ENCODE data around the gene UBAC1. TPM values are rescaled to one million over a fixed set of nuclear protein-coding genes. Genes with fewer than 3 reads are reported as not detected.

Gene UBAC1
- total RNA-seq, 1 donor from 2014 or later: 30.1 TPM

DNA sequence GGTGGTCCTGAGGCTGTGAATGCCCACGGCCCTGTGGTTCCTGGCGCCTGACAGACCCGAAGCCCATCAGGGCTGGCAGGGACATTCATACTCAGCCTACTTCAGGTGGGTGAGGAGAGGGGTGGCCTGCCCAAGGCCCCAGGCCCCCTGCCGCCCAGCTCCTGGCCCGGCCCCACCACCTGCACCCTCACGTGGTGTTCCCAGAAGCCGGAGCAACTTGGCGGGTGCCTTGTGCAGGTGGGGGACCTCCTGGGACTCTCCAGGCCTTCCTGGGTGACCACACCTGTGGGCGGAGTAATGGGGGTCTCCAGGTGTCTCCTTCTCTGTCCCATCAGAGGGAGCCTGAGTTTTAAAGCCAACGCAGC is 36.8 kb upstream of the UBAC1 start:
- intact Hi-C loops (cut with DNase I): no loop called here
- no peaks in the 10 kb centered on the region for H3K9me3 ChIP-seq
- ATAC-seq (no peak), DNase-seq (no peak)
- H3K4me1 ChIP-seq: peaks cover 20% of the 10 kb centered on the region
- no peaks in the 10 kb centered on the region for H3K36me3 ChIP-seq
- H3K27ac ChIP-seq: no peak overlapping the region
- no peak overlapping the region for H3K4me3 ChIP-seq
- TF ChIP-seq, protein P1, sequence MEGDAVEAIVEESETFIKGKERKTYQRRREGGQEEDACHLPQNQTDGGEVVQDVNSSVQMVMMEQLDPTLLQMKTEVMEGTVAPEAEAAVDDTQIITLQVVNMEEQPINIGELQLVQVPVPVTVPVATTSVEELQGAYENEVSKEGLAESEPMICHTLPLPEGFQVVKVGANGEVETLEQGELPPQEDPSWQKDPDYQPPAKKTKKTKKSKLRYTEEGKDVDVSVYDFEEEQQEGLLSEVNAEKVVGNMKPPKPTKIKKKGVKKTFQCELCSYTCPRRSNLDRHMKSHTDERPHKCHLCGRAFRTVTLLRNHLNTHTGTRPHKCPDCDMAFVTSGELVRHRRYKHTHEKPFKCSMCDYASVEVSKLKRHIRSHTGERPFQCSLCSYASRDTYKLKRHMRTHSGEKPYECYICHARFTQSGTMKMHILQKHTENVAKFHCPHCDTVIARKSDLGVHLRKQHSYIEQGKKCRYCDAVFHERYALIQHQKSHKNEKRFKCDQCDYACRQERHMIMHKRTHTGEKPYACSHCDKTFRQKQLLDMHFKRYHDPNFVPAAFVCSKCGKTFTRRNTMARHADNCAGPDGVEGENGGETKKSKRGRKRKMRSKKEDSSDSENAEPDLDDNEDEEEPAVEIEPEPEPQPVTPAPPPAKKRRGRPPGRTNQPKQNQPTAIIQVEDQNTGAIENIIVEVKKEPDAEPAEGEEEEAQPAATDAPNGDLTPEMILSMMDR (IDR thresholded peaks at IDR 0.05): no peak
- no peaks in the 10 kb centered on the region for H3K27me3 ChIP-seq

DNA sequence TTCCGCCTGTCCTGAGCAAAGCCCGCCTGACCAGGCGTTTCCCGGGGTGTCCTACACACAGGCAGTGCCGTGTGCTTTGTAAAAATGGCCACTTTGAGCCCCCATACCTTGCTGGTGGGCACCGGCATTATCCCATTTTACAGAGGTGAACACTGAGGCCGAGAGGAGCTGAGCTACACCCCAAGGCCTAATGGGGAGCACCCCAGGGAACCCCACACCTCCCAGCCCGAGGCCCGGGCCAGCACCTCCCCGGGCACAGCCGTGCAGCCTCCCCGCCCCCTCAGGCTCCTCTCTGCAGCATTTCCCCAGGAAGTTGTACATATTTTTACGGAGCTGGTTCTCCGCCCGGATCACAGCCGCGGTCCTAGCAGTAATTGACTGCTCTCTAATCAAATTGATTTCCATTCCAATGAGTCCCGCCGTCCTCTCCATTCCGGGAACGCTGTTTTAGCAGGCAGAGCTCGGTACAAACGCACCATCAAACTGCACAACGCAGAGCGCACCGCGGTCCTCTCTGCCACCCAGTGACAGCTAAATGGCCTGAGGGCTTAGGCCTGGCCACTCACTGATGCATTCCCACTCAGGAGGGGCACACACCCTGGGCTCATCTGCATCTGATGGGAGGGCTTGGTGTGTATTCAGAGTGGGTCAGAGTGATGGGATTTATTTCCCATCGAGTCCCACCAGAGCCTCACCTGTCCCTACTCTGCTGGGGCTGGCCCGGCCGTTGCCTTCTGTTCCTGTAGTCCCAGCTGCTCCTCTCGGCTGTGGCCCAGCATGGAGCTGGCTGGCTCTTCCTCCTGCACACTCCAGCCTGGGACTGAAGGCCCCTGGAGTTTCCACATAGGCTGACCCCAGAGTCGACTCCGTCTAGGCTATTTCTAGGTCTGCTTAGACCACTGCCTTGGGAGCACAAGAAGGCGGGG is 36.2 kb upstream of the UBAC1 start:
- H3K36me3 ChIP-seq: no peaks in the 10 kb centered on the region
- DNase-seq (no peak), ATAC-seq (no peak)
- intact Hi-C loops (cut with DNase I): no loop called here
- H3K4me1 ChIP-seq: peaks cover 25% of the 10 kb centered on the region
- TF ChIP-seq, protein P1 (IDR thresholded peaks at IDR 0.05): no peak
- no peak overlapping the region for H3K4me3 ChIP-seq
- no peak overlapping the region for H3K27ac ChIP-seq
- H3K9me3 ChIP-seq: no peaks in the 10 kb centered on the region
- H3K27me3 ChIP-seq: no peaks in the 10 kb centered on the region

DNA sequence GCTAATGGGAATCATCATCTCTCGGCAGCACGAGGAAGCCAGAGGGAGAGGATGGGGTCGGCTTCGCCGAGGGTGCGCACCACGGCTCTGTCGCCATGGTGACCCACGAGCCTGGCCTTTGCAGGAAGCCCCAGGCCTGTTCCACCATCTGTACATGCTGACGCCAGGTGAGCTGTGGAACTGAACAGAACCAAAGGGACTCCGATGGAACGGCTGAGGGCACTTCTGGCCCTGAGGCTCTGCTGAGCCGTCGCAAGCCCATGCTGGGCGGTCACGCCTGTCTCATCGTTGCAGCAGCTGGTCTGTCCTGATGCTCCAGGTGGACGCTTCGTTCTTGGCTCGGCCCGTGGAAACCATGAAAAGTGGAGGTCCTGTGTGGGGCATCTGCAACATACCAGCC is 34.6 kb upstream of the UBAC1 start:
- H3K27ac ChIP-seq: no peak overlapping the region
- no peaks in the 10 kb centered on the region for H3K36me3 ChIP-seq
- H3K4me1 ChIP-seq: peaks cover 41% of the 10 kb centered on the region
- H3K9me3 ChIP-seq: no peaks in the 10 kb centered on the region
- intact Hi-C loops (cut with DNase I): no loop called here
- TF ChIP-seq, protein P1 (IDR thresholded peaks at IDR 0.05): no peak
- ATAC-seq (no peak), DNase-seq (no peak)
- no peaks in the 10 kb centered on the region for H3K27me3 ChIP-seq
- no peak overlapping the region for H3K4me3 ChIP-seq

DNA sequence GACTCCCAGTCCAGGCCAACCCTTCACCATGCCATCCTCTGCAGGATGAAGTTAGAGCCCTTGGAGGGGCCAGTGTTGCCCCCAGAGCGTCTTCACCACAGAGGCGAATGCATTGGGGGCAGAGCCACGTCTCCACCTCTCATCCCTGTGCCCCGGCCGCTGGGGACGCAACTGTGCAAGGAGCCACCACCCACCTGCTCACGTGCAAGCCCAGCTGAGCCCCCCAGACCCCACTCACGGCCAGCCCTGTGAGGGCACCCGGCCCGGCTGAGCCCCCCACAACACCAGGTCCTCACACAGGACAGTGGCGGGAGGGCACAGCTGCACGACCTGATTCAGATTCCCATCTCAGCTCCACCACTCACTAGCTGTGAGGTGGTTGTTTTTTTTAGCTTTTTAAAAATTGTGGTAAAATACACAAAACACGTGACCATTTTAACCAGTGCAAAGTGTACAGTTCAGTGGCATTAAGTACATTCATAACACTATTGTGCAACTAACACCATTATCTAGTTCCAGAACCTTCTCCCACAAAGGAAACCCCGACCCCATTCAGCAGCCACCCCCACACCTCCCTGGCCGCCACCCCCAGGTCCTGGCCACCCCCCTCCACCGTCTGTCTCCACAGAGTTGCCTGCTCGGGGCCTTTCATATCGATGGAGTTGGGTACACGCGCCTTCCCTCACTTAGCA is 33.5 kb upstream of the UBAC1 start:
- H3K4me3 ChIP-seq: no peak overlapping the region
- no peak for DNase-seq

DNA sequence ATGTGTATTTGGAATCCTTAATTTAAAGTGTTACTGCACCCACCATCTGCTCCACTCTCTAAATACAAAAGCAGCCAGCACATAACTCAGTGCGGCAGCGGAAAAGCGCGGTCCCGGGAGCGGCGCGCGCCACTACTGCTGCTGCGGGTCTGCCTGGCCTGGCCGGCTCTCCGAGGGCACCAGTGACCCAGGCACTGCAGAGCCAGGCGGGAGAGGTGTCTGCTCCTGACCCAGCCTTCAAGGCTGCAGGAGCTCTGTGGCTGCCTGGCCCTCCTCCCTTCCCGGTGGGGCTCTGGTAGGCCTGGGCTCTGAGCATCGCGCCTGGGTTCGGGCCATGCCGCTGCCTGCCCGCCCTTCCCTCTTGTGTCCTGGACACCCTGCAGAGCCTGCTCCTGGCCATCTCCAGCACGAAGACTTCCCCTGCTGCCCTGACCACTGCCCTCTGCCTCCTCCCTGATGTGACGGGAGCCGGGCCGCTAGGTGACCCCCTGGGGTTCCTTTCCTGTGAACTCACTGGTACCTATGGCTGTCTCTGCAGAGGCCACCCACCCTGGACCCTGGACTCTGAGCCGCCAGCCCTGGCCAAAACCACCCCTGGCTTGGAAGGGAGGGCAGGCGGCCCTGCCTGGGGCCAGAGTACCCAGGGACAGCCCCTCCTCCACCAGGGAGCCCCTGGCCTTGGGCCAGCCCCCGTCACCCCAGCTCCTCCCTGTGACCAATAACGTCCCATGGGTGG is 32.8 kb upstream of the UBAC1 start:
- TF ChIP-seq, protein P1 (IDR thresholded peaks at IDR 0.05): no peak
- ATAC-seq (no peak), DNase-seq (no peak)
- Histone ChIP-seq H3K4me1 (peaks cover 53% of the 10 kb centered on the region), H3K9me3 (no peaks in the 10 kb centered on the region), H3K27me3 (no peaks in the 10 kb centered on the region), H3K4me3 (no peak overlapping the region), H3K27ac (peak overlapping the region; percentile 87), H3K36me3 (no peaks in the 10 kb centered on the region)
- intact Hi-C loops (cut with DNase I): no loop called here

More for the DNA sequence above, 33.5 kb upstream of the UBAC1 start:
- Histone ChIP-seq H3K27me3 (no peaks in the 10 kb centered on the region), H3K4me1 (peaks cover 50% of the 10 kb centered on the region), H3K27ac (peak overlapping the region; percentile 40), H3K9me3 (no peaks in the 10 kb centered on the region), H3K36me3 (no peaks in the 10 kb centered on the region)
- intact Hi-C loops (cut with DNase I): no loop called here
- TF ChIP-seq, protein P1 (IDR thresholded peaks at IDR 0.05): no peak
- no peak for ATAC-seq
